ENCODE results near the gene SETD6.

Gene SETD6

DNA sequence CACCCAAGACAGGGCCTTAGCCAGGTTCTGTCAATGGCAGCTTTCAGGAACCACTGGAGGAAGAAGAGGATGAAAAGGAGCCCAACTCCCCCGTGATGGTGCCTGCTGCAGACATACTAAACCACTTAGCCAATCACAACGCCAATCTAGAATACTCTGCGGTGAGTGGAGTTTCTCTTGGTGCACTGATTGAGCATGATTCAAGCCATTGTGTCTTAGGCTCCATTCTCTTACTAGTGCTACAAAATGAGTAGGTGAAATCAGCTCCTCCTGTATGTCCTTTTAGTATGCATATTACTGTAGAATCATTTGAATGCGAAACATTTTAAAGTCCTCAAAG, 1.4 kb downstream of the SETD6 start:
- H3K4me3 ChIP-seq (ENCODE audit: low read depth in 1 of 2, low read length in 2 of 2), result peak overlapping the region in 1 of 2 donors; percentile 29
- H3K27ac ChIP-seq (ENCODE audit: low read depth, low read length), result no peak overlapping the region
- peaks cover 14 to 20% of the 10 kb centered on the region in 2 donors for H3K4me1 ChIP-seq (ENCODE audit: control insufficient read depth in 1 of 2, insufficient read depth in 2 of 2, low read length in 2 of 2)

DNA sequence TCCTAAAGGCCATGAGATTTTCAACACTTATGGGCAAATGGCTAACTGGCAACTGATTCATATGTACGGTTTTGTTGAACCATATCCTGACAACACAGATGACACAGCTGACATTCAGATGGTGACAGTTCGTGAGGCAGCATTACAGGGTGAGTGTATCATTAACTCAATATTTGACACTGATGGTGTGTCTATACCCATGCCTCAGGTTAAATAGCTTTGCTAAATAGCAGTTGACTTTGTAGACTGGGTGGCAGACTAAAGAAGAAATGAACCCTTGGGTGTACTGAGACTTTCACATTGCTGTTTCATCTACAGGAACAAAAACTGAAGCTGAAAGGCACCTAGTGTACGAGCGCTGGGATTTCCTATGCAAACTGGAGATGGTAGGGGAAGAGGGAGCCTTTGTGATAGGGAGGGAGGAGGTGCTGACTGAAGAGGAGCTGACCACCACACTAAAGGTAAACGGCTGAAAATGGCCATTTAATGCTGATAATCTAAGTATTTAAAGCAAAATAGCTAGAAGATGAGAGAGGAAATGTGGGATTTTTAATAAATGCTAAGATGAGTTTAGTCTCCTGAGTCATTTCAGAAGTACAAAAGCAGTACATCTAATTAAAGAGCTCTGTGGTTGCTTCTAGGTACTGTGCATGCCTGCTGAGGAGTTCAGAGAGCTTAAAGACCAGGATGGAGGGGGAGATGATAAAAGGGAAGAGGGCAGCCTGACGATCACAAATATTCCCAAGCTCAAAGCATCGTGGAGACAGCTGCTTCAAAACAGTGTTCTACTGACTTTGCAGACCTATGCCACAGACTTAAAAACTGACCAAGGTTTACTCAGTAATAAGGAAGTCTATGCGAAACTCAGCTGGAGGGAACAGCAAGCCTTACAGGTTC, 3.0 kb downstream of the SETD6 start:
- Histone ChIP-seq H3K36me3 (ENCODE audit: control insufficient read depth in 1 of 2, insufficient read depth in 2 of 2, low read length in 2 of 2) (peaks cover 45 to 63% of the 10 kb centered on the region in 2 donors), H3K27me3 (ENCODE audit: control insufficient read depth in 1 of 2, insufficient read depth in 2 of 2, low read length in 2 of 2) (no peaks in the 10 kb centered on the region), H3K9ac (ENCODE audit: low read depth in 1 of 2, low read length in 2 of 2) (no peak overlapping the region), H3K9me3 (ENCODE audit: control insufficient read depth in 1 of 2, low read length in 2 of 2) (no peaks in the 10 kb centered on the region), H3K27ac (ENCODE audit: low read depth, low read length) (no peak overlapping the region), H3K4me1 (ENCODE audit: control insufficient read depth in 1 of 2, insufficient read depth in 2 of 2, low read length in 2 of 2) (peaks cover 14 to 20% of the 10 kb centered on the region in 2 donors), H3K4me3 (ENCODE audit: low read depth in 1 of 2, low read length in 2 of 2) (no peak overlapping the region)

More for the DNA sequence above, 1.4 kb downstream of the SETD6 start:
- H3K36me3 ChIP-seq (ENCODE audit: control insufficient read depth in 1 of 2, insufficient read depth in 2 of 2, low read length in 2 of 2), result peaks cover 37 to 47% of the 10 kb centered on the region in 2 donors
- no peaks in the 10 kb centered on the region for H3K27me3 ChIP-seq (ENCODE audit: control insufficient read depth in 1 of 2, insufficient read depth in 2 of 2, low read length in 2 of 2)
- no peaks in the 10 kb centered on the region for H3K9me3 ChIP-seq (ENCODE audit: control insufficient read depth in 1 of 2, low read length in 2 of 2)
- H3K9ac ChIP-seq (ENCODE audit: low read depth in 1 of 2, low read length in 2 of 2), result peak overlapping the region; percentile 2 to 40

DNA sequence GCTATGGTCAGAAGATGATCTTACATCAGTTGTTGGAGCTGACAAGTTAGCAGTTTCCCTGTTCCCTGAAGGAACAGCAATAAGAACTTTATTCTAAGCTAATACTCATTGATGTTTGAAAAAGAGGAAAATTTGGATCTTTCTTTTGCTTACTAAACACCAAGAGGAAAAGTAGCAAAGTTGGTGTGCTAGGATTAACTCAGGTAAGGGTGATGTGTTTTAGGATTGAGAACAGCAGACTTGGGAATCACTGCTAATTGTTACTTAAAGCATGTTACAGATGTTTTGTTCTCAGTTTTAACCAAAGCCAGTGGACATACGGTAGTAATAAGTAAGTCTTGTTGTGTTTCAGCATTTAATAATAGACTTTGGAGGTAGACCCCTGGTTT, 3.7 kb downstream of the SETD6 start:
- Histone ChIP-seq H3K9ac (ENCODE audit: low read depth in 1 of 2, low read length in 2 of 2) (no peak overlapping the region), H3K27ac (ENCODE audit: low read depth, low read length) (no peak overlapping the region), H3K27me3 (ENCODE audit: control insufficient read depth in 1 of 2, insufficient read depth in 2 of 2, low read length in 2 of 2) (no peaks in the 10 kb centered on the region), H3K4me3 (ENCODE audit: low read depth in 1 of 2, low read length in 2 of 2) (no peak overlapping the region), H3K9me3 (ENCODE audit: control insufficient read depth in 1 of 2, low read length in 2 of 2) (no peaks in the 10 kb centered on the region), H3K4me1 (ENCODE audit: control insufficient read depth in 1 of 2, insufficient read depth in 2 of 2, low read length in 2 of 2) (peaks cover 14 to 20% of the 10 kb centered on the region in 2 donors), H3K36me3 (ENCODE audit: control insufficient read depth in 1 of 2, insufficient read depth in 2 of 2, low read length in 2 of 2) (peaks cover 47 to 69% of the 10 kb centered on the region in 2 donors)

DNA sequence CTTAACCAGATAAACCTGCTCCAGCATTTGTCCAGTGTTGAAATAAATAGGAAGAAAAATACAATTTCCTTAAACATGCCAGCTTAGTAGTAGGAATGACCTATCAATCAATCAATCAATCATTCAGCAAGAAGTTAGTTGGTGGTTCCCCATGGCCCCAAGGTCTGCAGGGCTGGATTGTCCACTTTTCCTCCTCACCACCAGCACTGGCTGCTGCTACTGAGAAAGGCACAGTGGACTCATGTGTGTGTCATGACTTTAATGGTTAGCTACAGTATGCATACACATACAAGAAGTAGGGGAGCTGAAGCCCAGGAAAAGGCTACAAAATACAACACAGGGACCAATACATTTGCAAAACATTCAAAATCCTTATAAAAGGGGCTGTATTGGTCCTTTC, 4.4 kb downstream of the SETD6 start:
- Histone ChIP-seq H3K4me3 (ENCODE audit: low read depth in 1 of 2, low read length in 2 of 2) (no peak overlapping the region), H3K4me1 (ENCODE audit: control insufficient read depth in 1 of 2, insufficient read depth in 2 of 2, low read length in 2 of 2) (peaks cover 13 to 15% of the 10 kb centered on the region in 2 donors), H3K27ac (ENCODE audit: low read depth, low read length) (no peak overlapping the region), H3K36me3 (ENCODE audit: control insufficient read depth in 1 of 2, insufficient read depth in 2 of 2, low read length in 2 of 2) (peaks cover 50 to 77% of the 10 kb centered on the region in 2 donors), H3K9ac (ENCODE audit: low read depth in 1 of 2, low read length in 2 of 2) (no peak overlapping the region), H3K9me3 (ENCODE audit: control insufficient read depth in 1 of 2, low read length in 2 of 2) (no peaks in the 10 kb centered on the region), H3K27me3 (ENCODE audit: control insufficient read depth in 1 of 2, insufficient read depth in 2 of 2, low read length in 2 of 2) (no peaks in the 10 kb centered on the region)

DNA sequence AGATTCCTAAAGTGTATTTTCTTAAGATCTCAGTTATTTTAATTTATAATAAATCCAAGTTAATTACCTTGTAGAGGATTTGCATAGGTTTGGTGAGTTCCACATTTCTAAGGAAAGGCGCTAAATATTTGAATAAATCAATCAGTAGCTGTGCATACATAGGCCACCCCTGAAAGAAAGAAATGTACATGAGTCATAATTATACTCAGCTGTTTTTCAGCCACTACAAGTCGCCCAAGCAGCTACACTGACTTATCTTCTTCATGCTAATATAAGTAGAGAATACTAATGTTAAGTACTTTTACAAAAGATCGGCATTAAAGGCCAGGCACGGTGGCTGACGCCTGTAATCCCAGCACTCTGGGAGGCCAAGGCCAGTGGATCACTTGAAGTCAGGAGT, 14.9 kb downstream of the SETD6 start:
- Histone ChIP-seq H3K27me3 (ENCODE audit: control insufficient read depth in 1 of 2, insufficient read depth in 2 of 2, low read length in 2 of 2) (no peaks in the 10 kb centered on the region), H3K36me3 (ENCODE audit: control insufficient read depth in 1 of 2, insufficient read depth in 2 of 2, low read length in 2 of 2) (peaks cover 56 to 94% of the 10 kb centered on the region in 2 donors), H3K4me3 (ENCODE audit: low read depth in 1 of 2, low read length in 2 of 2) (no peak overlapping the region), H3K9ac (ENCODE audit: low read depth in 1 of 2, low read length in 2 of 2) (no peak overlapping the region), H3K9me3 (ENCODE audit: control insufficient read depth in 1 of 2, low read length in 2 of 2) (no peaks in the 10 kb centered on the region), H3K27ac (ENCODE audit: low read depth, low read length) (no peak overlapping the region), H3K4me1 (ENCODE audit: control insufficient read depth in 1 of 2, insufficient read depth in 2 of 2, low read length in 2 of 2) (no peaks in the 10 kb centered on the region)

DNA sequence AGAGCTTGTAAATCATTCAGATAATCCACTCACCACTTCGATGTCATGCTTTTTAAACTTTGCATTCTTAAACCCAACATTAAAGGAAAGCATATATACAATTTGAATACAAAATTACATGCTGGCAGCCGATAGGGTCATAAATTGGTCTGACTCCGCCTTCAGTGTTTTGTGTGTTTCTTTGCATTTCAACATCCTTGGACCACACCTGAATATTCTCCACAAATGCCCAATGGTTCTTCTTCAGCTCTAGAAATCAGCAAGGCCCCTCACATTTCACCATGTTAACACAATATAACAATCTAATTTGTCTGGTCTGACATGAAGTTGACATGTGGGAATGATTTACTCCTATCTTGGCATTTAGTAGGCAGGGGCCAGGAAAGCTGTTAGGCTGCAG, 17.1 kb downstream of the SETD6 start:
- no peak overlapping the region for H3K27ac ChIP-seq (ENCODE audit: low read depth, low read length)
- no peak overlapping the region for H3K9ac ChIP-seq (ENCODE audit: low read depth in 1 of 2, low read length in 2 of 2)
- no peak overlapping the region for H3K4me3 ChIP-seq (ENCODE audit: low read depth in 1 of 2, low read length in 2 of 2)
- H3K9me3 ChIP-seq (ENCODE audit: control insufficient read depth in 1 of 2, low read length in 2 of 2), result no peaks in the 10 kb centered on the region
- H3K36me3 ChIP-seq (ENCODE audit: control insufficient read depth in 1 of 2, insufficient read depth in 2 of 2, low read length in 2 of 2), result peaks cover 61 to 98% of the 10 kb centered on the region in 2 donors
- H3K4me1 ChIP-seq (ENCODE audit: control insufficient read depth in 1 of 2, insufficient read depth in 2 of 2, low read length in 2 of 2), result no peaks in the 10 kb centered on the region
- no peaks in the 10 kb centered on the region for H3K27me3 ChIP-seq (ENCODE audit: control insufficient read depth in 1 of 2, insufficient read depth in 2 of 2, low read length in 2 of 2)

DNA sequence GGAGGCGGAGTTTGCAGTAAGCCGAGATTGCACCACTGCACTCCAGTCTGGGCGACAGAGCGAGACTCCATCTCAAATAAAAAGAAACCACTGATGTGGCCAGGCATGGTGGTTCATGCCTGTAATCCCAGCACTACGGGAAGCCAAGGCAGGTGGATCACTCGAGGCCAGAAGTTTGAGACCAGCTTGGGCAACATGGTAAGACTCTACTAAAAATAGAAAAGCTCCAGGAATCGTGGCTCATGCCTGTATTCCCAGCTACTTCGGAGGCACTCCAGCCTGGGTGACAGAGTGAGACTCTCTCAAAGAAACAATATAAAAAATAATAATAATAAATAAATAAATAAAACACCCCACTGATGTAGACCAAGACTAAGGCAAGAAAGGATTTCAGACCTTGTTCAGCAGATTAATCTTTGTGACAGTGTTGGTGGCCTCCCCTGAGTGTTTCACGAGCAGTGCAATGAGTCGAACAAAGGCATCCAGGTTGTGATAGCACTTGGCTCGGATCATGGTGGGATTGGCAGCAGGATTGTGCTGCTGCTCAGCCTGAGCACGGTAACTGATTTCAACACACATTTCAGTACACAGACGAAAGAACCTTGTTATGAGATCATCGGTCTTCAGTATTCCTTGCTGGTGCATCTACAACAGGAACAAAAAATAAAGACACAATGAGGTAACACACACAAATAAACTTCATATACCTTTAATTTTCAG, 18.6 kb downstream of the SETD6 start:
- Histone ChIP-seq H3K4me3 (ENCODE audit: low read depth in 1 of 2, low read length in 2 of 2) (no peak overlapping the region), H3K36me3 (ENCODE audit: control insufficient read depth in 1 of 2, insufficient read depth in 2 of 2, low read length in 2 of 2) (peaks cover 64 to 99% of the 10 kb centered on the region in 2 donors), H3K9ac (ENCODE audit: low read depth in 1 of 2, low read length in 2 of 2) (no peak overlapping the region), H3K27ac (ENCODE audit: low read depth, low read length) (no peak overlapping the region), H3K9me3 (ENCODE audit: control insufficient read depth in 1 of 2, low read length in 2 of 2) (no peaks in the 10 kb centered on the region), H3K27me3 (ENCODE audit: control insufficient read depth in 1 of 2, insufficient read depth in 2 of 2, low read length in 2 of 2) (no peaks in the 10 kb centered on the region), H3K4me1 (ENCODE audit: control insufficient read depth in 1 of 2, insufficient read depth in 2 of 2, low read length in 2 of 2) (no peaks in the 10 kb centered on the region)

DNA sequence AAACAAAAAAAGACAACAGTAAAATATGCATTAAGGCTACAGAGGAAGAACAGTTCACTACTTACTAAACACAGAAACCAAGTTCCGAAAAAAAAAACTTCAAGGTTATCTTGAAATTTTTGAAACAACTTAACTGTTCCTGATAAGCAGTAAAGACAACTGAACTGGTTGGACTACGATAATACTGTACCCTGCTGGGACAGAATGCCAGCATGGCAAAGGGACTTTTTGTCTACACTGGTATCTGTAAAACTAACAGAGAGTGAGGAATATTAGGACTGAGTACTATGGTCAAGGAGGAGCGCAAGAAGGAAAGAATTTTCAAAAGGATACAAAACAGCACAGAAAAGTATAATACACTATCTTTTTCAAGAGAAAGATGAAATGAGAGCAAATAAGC, 19.8 kb downstream of the SETD6 start:
- Histone ChIP-seq H3K4me3 (ENCODE audit: low read depth in 1 of 2, low read length in 2 of 2) (no peak overlapping the region), H3K9ac (ENCODE audit: low read depth in 1 of 2, low read length in 2 of 2) (no peak overlapping the region), H3K27me3 (ENCODE audit: control insufficient read depth in 1 of 2, insufficient read depth in 2 of 2, low read length in 2 of 2) (no peaks in the 10 kb centered on the region), H3K9me3 (ENCODE audit: control insufficient read depth in 1 of 2, low read length in 2 of 2) (no peaks in the 10 kb centered on the region), H3K27ac (ENCODE audit: low read depth, low read length) (no peak overlapping the region), H3K4me1 (ENCODE audit: control insufficient read depth in 1 of 2, insufficient read depth in 2 of 2, low read length in 2 of 2) (no peaks in the 10 kb centered on the region), H3K36me3 (ENCODE audit: control insufficient read depth in 1 of 2, insufficient read depth in 2 of 2, low read length in 2 of 2) (peaks cover 71 to 99% of the 10 kb centered on the region in 2 donors)

DNA sequence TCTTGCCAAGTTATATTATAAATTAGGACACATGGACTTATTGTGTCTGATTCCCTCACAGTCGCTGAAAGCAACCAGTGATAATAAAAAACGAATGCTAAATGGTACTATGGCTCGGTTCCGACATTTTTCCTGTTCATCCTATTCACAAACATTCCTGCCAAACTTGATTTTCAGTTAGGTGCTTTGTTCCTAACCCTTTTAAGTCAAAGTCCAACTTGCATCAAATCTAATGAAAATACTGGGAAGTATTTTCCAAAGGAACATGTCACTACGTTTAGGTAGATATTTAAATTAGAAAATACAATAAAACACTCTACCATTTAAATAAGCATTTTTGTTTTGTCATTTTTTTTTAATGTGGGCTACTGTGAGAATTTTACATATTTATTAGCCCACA, 21.0 kb downstream of the SETD6 start:
- Histone ChIP-seq H3K36me3 (ENCODE audit: control insufficient read depth in 1 of 2, insufficient read depth in 2 of 2, low read length in 2 of 2) (peaks cover 72 to 98% of the 10 kb centered on the region in 2 donors), H3K27ac (ENCODE audit: low read depth, low read length) (no peak overlapping the region), H3K4me1 (ENCODE audit: control insufficient read depth in 1 of 2, insufficient read depth in 2 of 2, low read length in 2 of 2) (no peaks in the 10 kb centered on the region), H3K9ac (ENCODE audit: low read depth in 1 of 2, low read length in 2 of 2) (no peak overlapping the region), H3K9me3 (ENCODE audit: control insufficient read depth in 1 of 2, low read length in 2 of 2) (no peaks in the 10 kb centered on the region), H3K4me3 (ENCODE audit: low read depth in 1 of 2, low read length in 2 of 2) (no peak overlapping the region), H3K27me3 (ENCODE audit: control insufficient read depth in 1 of 2, insufficient read depth in 2 of 2, low read length in 2 of 2) (no peaks in the 10 kb centered on the region)

DNA sequence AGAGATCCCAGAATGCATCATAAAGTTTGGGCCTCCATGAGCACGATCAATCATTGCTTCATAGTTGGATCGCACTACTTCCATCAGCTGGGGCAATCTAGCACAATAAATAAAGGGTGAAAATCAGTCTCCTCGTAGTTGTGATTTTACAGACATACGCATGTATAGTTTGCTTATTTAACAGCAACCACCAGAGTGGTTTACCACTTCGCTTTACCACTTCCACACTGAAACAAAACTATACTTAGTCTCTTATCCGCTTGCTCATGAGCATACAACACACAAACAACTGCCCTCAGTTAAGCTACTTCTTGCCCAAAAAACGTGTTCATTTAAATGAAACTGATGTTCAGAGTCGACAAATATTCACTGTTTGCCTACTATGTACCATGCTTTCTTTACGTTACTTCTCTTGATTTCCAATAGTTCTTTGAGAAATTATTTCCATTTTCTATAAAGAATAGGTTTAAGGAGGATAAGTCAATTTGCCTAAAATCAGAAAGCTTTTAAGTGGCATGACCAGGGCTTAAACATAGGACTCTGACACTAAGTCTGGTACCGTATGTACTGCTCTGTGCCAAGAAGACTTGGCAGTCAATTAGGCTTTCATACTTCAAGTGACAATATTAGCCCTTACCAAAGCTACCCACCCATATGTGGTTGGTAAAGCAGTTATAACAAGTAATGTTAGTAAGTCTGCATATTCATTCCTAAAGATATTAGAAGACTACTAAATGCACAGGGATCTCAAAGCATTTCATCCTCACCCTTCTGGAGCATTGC, 22.0 kb downstream of the SETD6 start:
- Histone ChIP-seq H3K27me3 (ENCODE audit: control insufficient read depth in 1 of 2, insufficient read depth in 2 of 2, low read length in 2 of 2) (no peaks in the 10 kb centered on the region), H3K27ac (ENCODE audit: low read depth, low read length) (no peak overlapping the region), H3K4me3 (ENCODE audit: low read depth in 1 of 2, low read length in 2 of 2) (no peak overlapping the region), H3K4me1 (ENCODE audit: control insufficient read depth in 1 of 2, insufficient read depth in 2 of 2, low read length in 2 of 2) (no peaks in the 10 kb centered on the region), H3K9ac (ENCODE audit: low read depth in 1 of 2, low read length in 2 of 2) (no peak overlapping the region), H3K9me3 (ENCODE audit: control insufficient read depth in 1 of 2, low read length in 2 of 2) (no peaks in the 10 kb centered on the region), H3K36me3 (ENCODE audit: control insufficient read depth in 1 of 2, insufficient read depth in 2 of 2, low read length in 2 of 2) (peaks cover 71 to 98% of the 10 kb centered on the region in 2 donors)
